Peyer's patch (tissue), 4 donors: ENCODE measurements around the gene VSTM2B. TPM values are rescaled to one million over a fixed set of nuclear protein-coding genes. Genes with fewer than 3 reads are reported as not detected.

ENCODE experiments used
- DNase-seq, 3 donors: peaks; one replicate each; pipeline ENCODE4 v3.0.0-alpha.2; 2017 to 2019
- H3K27ac ChIP-seq, 4 donors: fragments of 200-600 bp; sonication (generic); one replicate each; pipeline ENCODE4 v1.5.1; 2016 to 2019
- H3K27me3 ChIP-seq, 2 donors: fragments of 200-600 bp; sonication (generic); one replicate each; pipeline ENCODE4 v1.5.1; 2019
- H3K36me3 ChIP-seq, 3 donors: fragments of 200-600 bp; sonication (generic); one replicate each; pipeline ENCODE4 v1.5.1; 2016 to 2019
- H3K4me1 ChIP-seq, 4 donors: fragments of 200-600 bp; sonication (generic); one replicate each; pipeline ENCODE4 v1.5.1; 2016 to 2019
- H3K4me3 ChIP-seq, 4 donors: fragments of 200-600 bp; sonication (generic); 1 replicate in 3 of 4; 2 replicates in 1 of 4; pipeline ENCODE4 v1.5.1; 2016 to 2019; ENCODE audit warnings: mild to moderate bottlenecking in 1 of 4
- H3K9me3 ChIP-seq, 4 donors: fragments of 200-600 bp; sonication (generic); one replicate each; pipeline ENCODE4 v1.5.1; 2016 to 2019; ENCODE audit warnings: mild to moderate bottlenecking in 1 of 4
- POLR2A ChIP-seq, 2 donors: fragments of 450-650 bp; IDR thresholded peaks; one replicate each; pipeline ENCODE4 v1.5.1; 2017; ENCODE audit warnings: antibody characterized with exemption in 2 of 2, mild to moderate bottlenecking in 2 of 2, moderate library complexity in 2 of 2
- total RNA-seq, 4 donors: library from RNA; depleted of rRNA; stranded (reverse); fragments of >200 nt; gene quantifications; one replicate each; pipeline ENCODE4 v1.1.0, GENCODE V29; 2016
- TF ChIP-seq, protein P1 (sequence below), 6 experiments: fragments of 450-650 bp in 4 of 6; fragments of 200-600 bp in 2 of 6; sonication (generic) in 1 of 6; IDR thresholded peaks; one replicate each; pipeline ENCODE4 v1.5.1; 2017 to 2019; ENCODE audit warnings: antibody characterized with exemption in 6 of 6, mild to moderate bottlenecking in 3 of 6, moderate library complexity in 1 of 6

Gene VSTM2B
- total RNA-seq, 4 donors from 2014 or later: not detected

GRCh38 chr19:29583196-29583999 is 57.6 kb downstream of the VSTM2B start:
- Histone ChIP-seq H3K4me1 (no peaks in the 10 kb centered on the region), H3K27me3 (no peaks in the 10 kb centered on the region), H3K4me3 (no peak overlapping the region), H3K9me3 (peaks cover 0 to 4% (median 0%) of the 10 kb centered on the region in 4 donors), H3K36me3 (no peaks in the 10 kb centered on the region), H3K27ac (no peak overlapping the region)
- peak in 1 of 3 donors; percentile 5 for DNase-seq
- TF ChIP-seq POLR2A (IDR thresholded peaks at IDR 0.05): no peak
- TF ChIP-seq, protein P1, sequence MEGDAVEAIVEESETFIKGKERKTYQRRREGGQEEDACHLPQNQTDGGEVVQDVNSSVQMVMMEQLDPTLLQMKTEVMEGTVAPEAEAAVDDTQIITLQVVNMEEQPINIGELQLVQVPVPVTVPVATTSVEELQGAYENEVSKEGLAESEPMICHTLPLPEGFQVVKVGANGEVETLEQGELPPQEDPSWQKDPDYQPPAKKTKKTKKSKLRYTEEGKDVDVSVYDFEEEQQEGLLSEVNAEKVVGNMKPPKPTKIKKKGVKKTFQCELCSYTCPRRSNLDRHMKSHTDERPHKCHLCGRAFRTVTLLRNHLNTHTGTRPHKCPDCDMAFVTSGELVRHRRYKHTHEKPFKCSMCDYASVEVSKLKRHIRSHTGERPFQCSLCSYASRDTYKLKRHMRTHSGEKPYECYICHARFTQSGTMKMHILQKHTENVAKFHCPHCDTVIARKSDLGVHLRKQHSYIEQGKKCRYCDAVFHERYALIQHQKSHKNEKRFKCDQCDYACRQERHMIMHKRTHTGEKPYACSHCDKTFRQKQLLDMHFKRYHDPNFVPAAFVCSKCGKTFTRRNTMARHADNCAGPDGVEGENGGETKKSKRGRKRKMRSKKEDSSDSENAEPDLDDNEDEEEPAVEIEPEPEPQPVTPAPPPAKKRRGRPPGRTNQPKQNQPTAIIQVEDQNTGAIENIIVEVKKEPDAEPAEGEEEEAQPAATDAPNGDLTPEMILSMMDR (IDR thresholded peaks at IDR 0.05): no peak

GRCh38 chr19:29586401-29586800 is 60.6 kb downstream of the VSTM2B start:
- Histone ChIP-seq H3K27ac (no peak overlapping the region), H3K9me3 (peaks cover 0 to 3% (median 0%) of the 10 kb centered on the region in 4 donors), H3K4me3 (no peak overlapping the region), H3K27me3 (no peaks in the 10 kb centered on the region), H3K36me3 (no peaks in the 10 kb centered on the region), H3K4me1 (no peaks in the 10 kb centered on the region)
- TF ChIP-seq, protein P1 (IDR thresholded peaks at IDR 0.05): no peak
- DNase-seq: no peak

- H3K36me3 ChIP-seq: no peaks in the 10 kb centered on the region
- peak overlapping the region in 2 of 4 donors; percentile 18 to 67 for H3K27ac ChIP-seq
- H3K27me3 ChIP-seq: no peaks in the 10 kb centered on the region
- no peaks in the 10 kb centered on the region for H3K9me3 ChIP-seq
- DNase-seq: peak in 1 of 3 donors; percentile 33
- H3K4me3 ChIP-seq: no peak overlapping the region
- H3K4me1 ChIP-seq: no peaks in the 10 kb centered on the region
- TF ChIP-seq, protein P1 (IDR thresholded peaks at IDR 0.05): no peak
- TF ChIP-seq POLR2A (IDR thresholded peaks at IDR 0.05): no peak
Measured at GRCh38 chr19:29587059-29587458, 61.3 kb downstream of the VSTM2B start.

DNA sequence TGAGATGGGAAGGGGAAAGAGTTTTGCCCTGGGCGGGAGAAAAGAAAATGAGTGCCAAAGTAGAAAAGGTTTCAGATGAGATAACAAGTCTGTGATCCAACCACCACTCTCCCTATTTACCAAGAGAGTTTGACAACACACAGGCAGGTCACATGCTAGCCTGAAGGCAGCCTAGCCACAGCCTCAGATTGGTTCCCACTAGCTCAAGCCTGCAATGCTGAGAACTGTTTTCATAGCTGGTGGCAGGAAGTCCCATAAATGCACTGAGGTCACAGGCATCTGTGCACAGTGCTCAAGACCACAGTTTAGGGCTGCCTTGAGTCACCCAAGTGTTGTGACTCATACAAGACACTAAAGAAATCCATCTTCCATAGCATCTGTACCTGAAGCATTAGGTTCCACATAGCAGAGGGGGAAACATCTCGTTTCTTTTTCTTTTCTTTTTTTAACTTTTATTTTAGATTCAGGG is 61.8 kb downstream of the VSTM2B start:
- Histone ChIP-seq H3K9me3 (no peaks in the 10 kb centered on the region), H3K27ac (peak overlapping the region in 2 of 4 donors; percentile 18 to 67), H3K36me3 (no peaks in the 10 kb centered on the region), H3K4me3 (no peak overlapping the region), H3K4me1 (no peaks in the 10 kb centered on the region), H3K27me3 (no peaks in the 10 kb centered on the region)
- TF ChIP-seq POLR2A (IDR thresholded peaks at IDR 0.05): no peak
- TF ChIP-seq, protein P1 (IDR thresholded peaks at IDR 0.05): no peak
- DNase-seq: peak in 2 of 3 donors; percentile 22 to 77

DNA sequence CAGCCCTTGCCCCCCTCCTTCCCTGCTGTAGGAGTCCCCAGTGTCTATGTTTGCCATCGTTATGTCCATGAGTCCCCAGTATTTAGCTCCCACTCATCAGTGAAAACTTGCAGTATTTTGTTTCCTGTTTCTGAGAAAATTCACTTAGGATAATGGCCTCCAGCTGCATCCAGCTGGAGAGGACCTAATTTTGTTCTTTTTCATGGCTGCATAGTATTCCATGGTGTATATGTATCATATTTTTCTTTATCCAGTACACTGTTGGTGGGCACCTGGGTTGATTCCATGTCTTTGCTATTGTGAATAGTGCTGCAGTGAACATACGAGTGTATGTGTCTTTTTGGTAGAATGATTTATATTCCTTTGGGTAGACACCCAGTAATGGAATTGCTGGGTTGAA is 62.3 kb downstream of the VSTM2B start:
- H3K4me3 ChIP-seq: no peak overlapping the region

DNA sequence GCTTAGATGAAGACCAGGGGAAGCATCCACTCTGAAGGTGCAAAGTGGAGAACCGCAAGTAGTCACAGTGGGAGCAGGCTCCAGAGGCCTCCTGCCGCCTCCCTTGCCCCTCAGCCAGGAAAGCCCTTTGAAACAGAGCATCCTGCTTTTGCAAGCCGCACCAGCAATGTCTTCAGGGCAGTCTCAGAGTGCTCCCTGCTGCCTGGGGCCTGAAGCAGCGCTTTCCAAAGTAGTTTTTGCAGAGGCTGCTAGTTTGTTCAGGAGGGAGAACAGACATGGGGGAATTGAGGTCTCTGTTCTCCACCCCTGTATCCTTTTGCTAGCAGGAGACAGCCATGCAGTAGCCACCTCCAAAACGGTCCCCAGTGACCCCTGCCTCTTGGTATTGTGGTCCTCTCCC is 64.5 kb downstream of the VSTM2B start:
- Histone ChIP-seq H3K4me1 (no peaks in the 10 kb centered on the region), H3K9me3 (no peaks in the 10 kb centered on the region), H3K27me3 (no peaks in the 10 kb centered on the region), H3K27ac (no peak overlapping the region), H3K4me3 (no peak overlapping the region), H3K36me3 (no peaks in the 10 kb centered on the region)
- TF ChIP-seq, protein P1 (IDR thresholded peaks at IDR 0.05): no peak
- no peak for TF ChIP-seq POLR2A (IDR thresholded peaks at IDR 0.05)
- no peak for DNase-seq

More for the DNA sequence above, 62.3 kb downstream of the VSTM2B start:
- Histone ChIP-seq H3K36me3 (no peaks in the 10 kb centered on the region), H3K4me1 (no peaks in the 10 kb centered on the region), H3K27ac (peak overlapping the region in 1 of 4 donors; percentile 39), H3K27me3 (no peaks in the 10 kb centered on the region), H3K9me3 (no peaks in the 10 kb centered on the region)
- TF ChIP-seq POLR2A (IDR thresholded peaks at IDR 0.05): no peak
- DNase-seq: no peak
